RPMI7951 (cell line): ENCODE measurements around the gene KTN1. TPM values are rescaled to one million over a fixed set of nuclear protein-coding genes. Genes with fewer than 3 reads are reported as not detected.
A peak's percentile ranks its signal among the peaks of the same experiment; 100 is the strongest.

Experiments
- DNase-seq: peaks from one replicate; pipeline ENCODE4 v3.0.0-alpha.2; 2012; ENCODE audit warnings: low read depth
- total RNA-seq: library from RNA; depleted of rRNA; stranded (reverse); fragments of >200 nt; shearing (Covaris generic); gene quantifications from 2 replicates; pipeline ENCODE4 v1.2.3, GENCODE V29; 2014

KTN1 gene
- total RNA-seq, 1 experiment from 2014 or later = 129 TPM

DNA sequence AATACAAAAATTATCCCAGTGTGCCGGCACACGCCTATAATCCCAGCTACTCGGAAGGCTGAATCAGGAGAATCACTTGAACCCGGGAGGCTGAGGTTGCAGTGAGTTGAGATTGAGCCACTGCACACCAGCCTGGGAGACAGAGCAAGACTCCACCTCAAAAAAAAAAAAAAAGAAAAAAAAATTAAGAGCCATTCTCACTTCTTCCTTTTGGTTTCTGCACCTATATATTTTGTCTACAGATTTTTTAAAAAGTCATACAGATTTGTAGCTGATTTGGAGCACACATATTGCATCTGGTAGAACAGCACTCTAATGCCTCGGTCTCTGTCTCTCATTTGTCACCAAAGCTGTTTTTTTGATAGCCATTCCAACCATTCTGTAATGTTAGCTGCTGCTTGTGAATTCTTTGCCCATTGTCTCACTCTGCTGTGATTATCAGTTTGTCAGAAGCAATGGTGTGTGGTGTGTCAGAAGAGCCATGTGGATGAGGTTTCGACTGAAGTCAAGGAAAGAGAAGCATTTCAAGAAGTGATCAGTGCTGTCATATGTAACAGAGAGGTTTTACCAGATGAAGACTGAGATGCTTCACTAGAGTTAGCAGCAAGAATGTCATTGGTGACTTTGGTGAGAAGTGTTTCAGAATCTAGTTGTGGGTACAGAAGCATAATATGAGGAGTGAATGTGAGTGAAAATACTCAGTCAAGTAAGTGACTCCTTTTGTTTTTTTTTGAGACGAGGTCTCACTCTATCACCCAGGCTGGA, 8.7 kb upstream of the KTN1 start:
- DNase-seq = no peak

GRCh38 chr14:55572578-55572977, 7.4 kb upstream of the KTN1 start:
- no peak for DNase-seq

GRCh38 chr14:55574988-55575387, 5.0 kb upstream of the KTN1 start:
- DNase-seq = no peak

DNA sequence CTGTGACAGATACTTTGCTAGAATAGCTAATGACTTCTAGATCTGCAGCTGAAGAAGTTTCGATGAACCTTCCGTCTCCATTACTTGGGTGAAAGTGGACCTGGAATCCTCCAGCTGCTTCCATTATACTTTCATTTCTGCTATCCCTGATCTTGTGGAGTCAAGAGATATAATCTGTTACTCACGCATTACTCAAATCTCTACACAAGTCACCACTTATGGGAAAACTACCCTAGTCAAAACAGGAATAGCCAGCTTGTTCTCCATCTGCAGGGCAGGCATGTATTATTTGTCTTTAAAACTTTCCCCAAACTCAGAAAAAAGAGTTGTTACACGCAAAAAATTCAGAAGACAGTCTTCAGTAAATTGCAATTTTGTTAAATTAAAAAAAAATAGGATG, 2.8 kb upstream of the KTN1 start:
- DNase-seq = no peak

DNA sequence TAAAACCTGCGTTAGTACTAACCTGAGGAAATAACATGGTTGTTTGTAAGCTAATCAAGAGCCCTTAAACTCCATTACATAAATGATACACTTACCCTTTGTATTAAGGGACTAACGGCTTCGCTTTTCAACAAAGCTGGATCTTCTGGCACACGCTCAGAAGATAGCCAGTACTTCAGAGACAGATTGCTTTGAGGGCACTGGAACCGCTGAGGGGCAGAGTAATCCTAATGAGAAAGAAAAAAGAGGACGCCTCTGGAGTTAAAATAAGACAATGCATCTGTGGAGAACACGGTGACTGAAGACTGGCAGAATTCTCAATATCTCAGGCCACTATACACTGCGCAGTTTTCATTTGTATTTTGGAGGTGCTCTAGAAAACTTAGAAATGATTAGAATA, 1.5 kb upstream of the KTN1 start:
- peak; percentile 51 for DNase-seq

DNA sequence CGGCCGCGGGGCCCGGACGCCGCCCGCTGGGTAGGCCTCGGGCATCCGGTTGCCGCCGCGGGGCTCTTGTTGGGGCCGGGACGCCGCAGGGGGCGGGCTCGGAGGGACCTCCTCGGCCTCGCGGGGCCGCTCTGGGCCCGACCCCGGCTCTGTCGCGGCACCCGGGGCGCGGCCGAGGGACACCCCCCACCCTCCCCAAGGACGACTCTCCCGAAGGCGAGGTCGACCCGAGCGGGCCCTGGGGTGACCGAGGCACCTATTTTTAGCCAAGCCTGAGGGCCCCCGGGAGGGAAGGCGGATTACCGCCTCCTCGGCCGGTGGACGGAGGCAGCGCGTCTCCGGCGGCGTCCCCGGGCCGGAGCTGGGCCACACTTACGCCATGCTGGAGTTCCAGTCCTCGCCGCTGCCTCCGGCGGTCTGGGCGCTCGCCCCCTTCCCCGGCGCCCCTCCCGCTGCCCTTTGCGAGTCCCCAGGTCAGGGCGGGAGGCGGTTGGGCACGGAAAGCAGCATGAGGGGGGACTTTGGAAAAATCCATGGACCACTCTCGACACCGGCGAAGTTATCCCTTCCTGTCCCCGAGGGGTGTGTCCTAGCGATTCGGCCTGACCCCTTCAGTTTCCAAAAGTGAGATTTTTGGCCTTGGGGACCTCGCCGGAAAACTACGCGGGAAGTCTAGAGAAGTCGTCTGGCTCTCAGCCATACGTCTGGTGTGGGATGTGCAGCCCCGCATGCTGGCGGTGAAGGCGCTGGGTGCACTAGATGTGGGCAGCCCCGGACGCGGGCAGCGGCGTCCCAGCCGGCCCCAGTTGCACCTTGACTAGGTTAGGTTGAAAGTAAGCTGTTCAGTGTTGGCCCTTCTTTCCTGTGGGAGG, 699 bp downstream of the KTN1 start:
- DNase-seq = peak; percentile 53

GRCh38 chr14:55581342-55581771, 1.4 kb downstream of the KTN1 start:
- no peak for DNase-seq

DNA sequence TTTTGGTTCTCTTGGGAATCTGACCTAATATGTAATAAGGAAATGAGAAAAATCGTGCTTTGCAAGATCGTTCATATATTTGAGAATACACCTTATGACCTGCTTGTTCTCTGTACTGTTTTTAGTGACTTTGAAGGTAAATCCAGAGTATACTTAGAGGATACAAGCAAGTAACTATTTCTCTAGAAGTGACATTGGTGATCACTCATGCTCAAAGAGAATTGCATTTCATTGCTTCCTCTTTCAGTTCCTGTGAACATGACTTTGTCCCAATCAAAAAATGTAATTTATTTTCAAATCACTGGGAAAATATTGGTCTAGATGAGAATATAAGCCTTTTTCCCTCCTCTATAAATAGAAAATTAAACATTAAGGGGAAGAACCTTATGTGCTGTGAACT, 2.7 kb downstream of the KTN1 start:
- DNase-seq = no peak

DNA sequence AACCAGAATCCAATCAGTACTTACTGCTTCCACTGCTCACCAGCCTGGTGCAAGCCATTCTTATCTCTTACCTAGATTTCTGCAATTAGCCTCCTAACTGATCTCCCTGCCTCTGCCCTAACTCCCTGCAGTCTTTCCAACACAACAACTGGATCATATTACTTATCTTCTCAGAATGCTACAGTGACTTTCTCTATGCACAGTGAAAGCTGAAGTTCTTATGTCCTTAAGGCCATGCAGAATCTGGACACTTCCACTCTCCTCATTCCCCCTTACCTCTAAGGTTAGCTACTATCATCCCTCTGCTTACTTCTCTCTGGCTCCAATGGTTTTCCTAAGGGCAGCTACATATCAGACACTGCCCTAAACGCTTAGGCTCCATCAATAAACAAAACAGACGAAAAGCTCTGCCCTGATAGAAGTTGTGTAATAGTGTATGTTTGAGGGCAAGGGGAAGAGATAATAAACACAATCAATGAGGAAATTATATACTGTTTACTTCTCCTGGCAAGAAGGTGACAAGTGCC, 4.0 kb downstream of the KTN1 start:
- no peak for DNase-seq

GRCh38 chr14:55585854-55586253, 5.8 kb downstream of the KTN1 start:
- DNase-seq = peak; percentile 21

DNA sequence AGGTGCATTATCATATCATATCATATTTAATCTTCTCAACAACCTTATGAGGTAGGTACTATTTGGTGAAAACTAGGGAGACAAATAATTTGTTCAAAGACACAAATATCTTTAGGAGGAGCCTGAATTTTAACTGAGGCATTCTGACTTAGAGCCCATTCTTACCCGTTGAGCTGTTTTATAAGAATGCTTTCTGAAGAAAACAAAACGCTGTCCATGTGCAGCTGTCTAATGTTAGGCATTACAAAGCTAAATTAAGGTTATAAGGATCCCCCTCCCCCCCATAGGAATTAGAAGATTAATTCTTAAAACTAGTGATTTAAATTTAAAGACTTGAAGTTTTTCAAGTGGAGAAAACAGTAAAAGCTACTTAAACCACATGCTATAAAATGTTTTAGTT, 6.4 kb downstream of the KTN1 start:
- no peak for DNase-seq

GRCh38 chr14:55587847-55588246, 7.8 kb downstream of the KTN1 start:
- no peak for DNase-seq

DNA sequence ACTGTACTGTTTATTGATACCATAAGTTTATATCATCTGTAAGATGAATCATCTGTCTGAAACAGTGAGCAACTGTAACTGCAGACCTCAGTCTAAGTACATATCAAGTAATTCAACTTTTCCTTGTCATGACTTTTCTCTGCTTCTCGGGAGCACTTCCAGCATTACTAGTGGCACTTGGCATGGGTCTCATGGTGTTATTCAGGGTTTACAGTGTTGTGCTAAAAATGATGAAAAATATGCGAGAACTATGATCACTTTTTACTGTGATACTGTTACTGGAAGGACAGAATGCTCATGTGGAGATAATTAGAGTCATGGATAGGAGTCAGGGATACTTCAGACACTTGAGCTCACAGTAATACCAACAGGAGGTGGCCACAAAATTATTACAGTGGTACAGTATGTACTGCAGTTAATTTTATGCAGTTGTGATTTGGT, 8.3 kb downstream of the KTN1 start:
- no peak for DNase-seq

GRCh38 chr14:55589171-55589570, 9.2 kb downstream of the KTN1 start:
- peak; percentile 25 for DNase-seq

DNA sequence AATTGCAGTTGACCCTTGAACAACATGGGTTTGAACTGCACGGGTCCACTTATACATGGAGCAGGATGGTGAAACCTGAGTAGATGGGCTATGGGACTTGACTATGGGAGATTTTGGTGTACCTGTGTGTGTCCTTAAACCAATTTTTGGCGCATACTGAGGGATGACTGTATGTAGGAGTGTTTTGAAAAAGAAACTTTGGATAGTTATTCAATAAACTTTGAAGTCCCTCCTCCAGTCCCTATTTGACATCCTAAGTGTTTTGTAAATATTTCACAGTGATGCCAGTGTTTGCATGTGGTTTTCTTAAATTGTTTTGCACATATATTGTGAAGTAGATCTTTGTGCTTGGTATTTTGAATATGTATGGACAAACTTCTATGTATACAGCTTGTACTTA, 12.4 kb downstream of the KTN1 start:
- no peak for DNase-seq

DNA sequence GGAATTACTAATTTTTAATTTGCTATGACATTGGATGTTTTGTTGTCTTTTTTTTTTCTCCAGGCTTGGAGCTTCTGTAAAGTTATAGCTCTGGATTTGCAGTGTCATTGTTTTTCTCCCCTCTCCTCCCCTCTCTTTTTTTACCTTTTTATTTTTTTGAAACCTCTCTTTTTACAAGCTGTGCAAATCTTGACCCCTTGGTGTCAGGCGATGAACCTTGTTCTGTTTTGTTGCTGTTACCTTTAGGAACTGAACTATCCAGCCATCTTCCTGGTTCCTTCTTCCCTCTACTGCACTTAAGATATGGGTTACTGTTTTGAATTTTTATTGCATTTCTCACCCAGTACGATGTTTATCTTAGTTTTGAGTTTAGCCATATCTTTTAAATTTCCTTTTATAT, 13.7 kb downstream of the KTN1 start:
- DNase-seq = no peak

DNA sequence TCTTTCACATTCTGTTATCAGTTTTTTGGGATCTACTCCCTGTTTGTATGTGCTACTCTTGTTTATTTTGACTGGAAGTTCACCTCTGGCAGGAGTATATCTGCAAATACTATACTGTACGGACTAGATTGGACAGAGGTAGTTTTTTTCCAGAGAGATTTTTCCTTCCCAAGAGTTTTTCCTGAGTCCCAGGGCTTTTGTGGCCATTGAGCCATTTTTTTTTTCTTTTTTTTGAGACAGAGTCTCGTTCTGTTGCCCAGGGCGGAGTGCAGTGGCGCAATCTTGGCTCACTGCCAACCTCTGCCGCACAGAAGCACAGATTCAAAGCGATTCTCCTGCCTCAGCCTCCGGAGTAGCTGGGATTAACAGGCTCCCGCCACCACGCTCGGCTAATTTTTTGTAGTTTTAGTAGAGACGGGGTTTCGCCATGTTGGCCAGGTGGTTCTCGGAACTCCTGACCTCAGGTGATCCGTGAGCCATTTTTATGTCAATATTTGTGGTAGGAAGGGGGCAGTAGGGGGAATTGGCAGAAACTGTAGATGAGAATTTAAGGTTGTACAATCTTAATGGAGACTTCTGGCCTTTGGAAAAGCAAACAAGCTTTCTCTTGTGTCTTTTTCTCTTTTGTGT, 19.4 kb downstream of the KTN1 start:
- DNase-seq = peak; percentile 80

GRCh38 chr14:55600784-55601561, 21.0 kb downstream of the KTN1 start:
- peak; percentile 60 for DNase-seq

DNA sequence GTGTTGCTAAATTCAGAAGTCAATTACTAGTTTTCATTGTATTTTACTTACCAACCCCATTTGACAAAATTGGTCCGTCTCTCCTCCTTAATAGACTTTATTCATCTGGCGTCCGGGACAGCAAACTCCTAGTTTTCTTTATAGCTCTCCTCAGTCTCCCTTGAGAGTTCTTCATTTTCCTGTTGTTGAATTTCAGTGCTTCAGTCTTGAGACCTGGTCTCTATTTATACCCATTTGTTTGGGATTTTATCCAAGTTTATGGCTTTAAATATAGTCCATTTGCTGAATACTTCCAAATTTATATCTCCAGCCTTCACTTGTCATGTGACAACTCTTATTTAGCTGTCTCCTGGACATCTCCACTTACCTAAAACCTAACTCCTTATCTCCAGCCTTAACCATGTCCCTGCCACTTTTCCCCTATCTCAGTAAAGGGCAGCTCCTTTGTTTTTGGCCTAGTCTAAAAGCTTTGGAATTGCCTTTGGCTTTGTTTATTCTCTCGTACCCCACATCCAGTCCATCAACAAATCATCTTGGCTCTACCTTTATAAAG, 23.5 kb downstream of the KTN1 start:
- no peak for DNase-seq

DNA sequence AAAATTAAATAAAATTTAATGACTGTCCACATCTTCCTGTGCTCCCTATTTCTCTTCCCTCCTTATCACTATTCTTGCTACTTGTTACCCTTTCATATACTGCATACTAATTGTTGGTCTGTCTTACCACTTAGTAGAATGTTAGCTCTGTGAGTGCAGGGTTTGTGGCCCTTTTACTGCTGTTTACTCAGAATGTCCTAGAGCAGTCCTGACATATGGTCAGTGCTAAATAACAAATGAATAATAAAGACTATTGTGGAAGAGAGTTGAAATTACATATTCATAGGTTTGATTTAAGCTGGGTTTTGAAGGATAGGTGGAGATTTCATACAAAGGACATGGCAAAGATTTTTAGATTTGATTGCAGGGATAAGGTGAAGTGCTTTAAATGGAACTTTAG, 24.5 kb downstream of the KTN1 start:
- DNase-seq = no peak

- no peak for DNase-seq
Measured at GRCh38 chr14:55604900-55605418, 25.0 kb downstream of the KTN1 start.
